NCI-H1105 treated with DMSO at 0.1 percent for 48 hours (cell line): Measurements from ENCODE around the gene TMC7.

Source experiments
- DNase-seq: peaks from one replicate; lab custom pipeline; 2025; lab: John Stamatoyannopoulos, UW

Gene TMC7

DNA sequence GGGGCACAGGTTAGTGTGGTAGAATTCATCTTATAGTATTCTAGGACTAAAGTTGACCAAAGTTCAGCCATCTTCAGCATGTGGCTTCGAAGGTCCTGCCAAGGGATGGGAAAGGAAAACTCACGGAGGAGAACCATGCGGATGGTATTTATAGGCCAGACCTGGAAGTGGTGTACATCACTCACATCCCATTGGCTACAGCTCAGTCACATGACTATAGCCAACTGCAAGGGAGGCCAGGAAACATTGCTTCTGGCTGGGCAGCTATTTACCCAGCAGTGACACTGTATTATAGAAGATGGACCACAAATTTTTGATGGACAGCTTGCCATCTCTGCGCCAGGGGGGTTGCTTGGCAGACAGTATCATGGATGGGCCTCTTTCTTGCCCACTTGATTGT lies 48.0 kb downstream of the TMC7 start:
- no peak for DNase-seq

DNA sequence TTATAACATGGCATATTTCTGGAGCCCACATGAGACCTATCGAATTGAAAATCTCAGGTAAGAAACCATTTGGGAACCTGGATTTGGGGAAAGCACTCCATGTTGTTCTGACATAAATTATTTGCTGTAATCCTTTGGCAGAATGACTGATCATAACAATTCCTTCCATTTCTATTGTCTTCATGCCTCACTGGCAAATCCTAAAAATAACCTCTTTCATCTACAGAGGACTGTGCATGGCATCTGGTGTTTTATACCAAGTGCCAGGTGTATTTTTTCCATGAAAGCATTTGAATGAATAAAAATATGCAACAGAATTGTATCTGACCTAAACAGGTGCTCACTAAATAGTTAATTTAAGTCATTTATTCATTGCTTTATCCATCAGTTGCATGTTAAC lies 50.0 kb downstream of the TMC7 start:
- no peak for DNase-seq

DNA sequence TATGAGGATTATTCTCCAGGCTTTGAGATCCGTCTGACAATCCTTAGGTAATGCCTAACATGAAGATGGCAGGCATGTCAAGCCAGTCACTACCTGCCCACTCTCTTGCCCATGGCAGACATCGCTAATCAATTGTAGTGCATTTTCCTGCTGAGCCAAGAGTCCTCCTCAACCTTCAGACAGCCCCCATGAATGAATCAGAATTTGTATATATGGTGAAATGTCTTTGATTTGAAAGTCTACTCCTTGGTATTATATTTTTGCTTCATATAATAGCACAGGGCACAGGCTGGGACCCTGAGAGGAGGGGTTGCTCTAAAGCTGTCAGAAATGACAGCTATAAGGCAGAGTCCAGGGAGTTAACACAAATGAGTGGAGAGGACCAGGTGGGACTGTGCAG lies 56.7 kb downstream of the TMC7 start:
- no peak for DNase-seq

DNA sequence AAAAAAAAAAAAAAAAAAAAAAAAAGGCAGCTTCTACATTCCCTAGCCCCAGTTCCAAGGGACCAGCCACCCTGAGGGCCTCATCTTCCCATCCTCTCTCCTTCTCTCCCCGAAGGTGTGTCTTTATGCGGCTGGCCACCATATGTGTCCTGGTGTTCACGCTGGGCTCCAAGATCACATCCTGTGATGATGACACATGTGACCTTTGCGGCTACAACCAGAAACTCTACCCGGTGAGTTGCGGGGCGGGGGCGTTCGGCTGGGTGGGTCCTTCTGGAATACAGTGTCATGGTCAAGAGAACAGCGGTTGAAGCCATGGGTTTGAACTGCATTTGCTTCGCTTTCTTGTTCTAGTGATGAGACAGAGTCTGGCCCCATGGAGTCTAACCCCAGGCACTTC lies 61.0 kb downstream of the TMC7 start:
- DNase-seq: no peak

DNA sequence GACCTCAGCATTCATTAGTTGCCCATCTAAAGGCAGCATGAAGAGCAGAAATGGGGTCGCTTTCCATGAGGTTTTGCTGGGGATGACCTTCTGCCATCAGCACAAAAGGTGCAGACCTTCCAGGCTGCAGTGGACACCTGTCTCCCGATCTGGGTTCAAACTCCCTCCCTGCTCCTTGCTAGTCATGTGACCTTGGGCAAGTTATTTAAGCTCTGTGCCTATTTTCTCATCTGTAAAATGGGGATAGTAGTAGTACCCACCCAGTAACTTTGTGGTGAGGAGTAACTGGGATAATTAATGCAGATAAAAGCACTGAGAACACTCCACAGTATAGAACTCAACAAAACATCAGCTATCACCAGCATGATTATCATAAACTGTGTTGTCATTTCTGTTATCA lies 62.3 kb downstream of the TMC7 start:
- DNase-seq: no peak

DNA sequence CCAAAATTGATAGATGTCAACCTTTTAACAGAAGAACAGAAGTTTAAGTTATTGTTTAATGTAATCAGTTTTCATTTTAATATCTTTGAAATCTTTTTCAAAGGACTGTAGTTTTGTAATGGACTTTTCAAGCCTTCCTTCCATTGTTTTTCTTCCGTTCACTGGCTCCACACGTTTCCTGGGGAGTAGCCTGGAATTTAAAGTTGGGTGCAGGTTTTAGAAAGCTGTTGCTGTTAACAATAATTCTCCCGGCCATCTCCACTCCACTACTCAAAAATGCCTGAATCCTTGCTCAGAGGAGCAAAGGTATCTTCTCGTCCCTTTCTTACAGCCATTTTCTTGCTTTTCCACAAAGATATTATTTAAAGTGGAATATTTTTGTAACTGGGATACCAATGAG lies 79.0 kb downstream of the TMC7 start:
- no peak for DNase-seq

DNA sequence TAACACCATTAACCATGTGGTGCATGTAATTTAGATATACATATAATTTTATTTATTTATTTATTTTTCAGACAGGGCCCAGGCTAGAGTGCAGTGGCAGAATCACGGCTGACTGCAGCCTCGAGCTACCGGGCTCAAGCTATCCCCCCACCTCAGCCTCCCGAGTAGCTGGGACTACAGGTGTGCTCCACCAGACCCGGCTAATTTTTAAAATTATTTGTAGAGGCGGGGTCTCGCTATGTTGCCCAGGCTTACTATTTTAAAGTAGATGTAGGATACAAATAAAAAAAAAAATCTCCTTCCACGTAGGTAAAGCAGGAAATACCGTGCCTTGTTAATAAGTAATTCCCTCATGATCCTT lies 83.2 kb downstream of the TMC7 start:
- no peak for DNase-seq

DNA sequence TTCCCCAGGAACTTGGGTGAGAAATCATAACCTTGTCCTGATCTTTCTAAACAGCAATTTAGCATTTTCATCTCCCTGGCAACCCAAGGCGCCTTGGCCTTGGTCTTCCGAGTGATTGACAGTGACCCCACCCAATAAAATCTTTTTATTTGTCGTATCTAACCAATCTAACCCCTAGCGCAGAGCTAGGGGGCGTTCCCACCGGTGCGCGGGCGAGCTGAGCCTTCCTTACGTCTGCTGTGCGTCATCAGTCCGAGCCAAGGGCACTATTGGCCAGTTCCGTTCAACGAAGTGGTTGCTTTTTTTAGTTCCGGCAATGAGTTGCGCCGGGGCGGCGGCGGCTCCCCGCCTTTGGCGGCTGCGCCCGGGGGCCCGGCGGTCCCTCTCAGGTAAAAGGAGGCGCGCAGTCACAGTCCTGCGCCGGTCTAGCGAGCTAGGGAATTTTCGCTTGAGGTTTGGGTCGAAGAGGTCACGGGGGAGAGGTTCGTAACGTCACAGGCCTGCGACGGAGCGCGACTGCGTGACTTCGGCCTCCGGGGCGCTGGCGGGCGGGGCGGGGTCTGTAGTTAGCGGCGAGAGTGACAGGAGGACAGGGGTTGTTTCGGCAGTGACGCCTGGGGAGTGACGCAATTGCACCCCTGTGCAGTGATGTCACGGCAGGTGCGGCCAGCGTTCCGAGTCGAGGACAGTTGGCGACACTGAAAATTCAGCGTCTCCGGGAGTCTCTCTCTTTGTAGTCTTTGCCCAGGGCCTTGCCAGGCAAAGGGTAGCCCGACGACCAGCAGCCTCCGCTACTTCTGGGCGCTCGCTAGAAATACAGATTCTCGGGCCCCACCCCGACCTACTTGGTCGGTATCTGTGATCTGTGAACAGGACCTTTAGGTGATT lies 83.9 kb downstream of the TMC7 start, which contains the start of gene COQ7:
COQ7 (plus strand) TSS at position 266 of the 888 bp plus-strand sequence; CDS start at position 317, 51 bp downstream.
- DNase-seq: peak; percentile 94

DNA sequence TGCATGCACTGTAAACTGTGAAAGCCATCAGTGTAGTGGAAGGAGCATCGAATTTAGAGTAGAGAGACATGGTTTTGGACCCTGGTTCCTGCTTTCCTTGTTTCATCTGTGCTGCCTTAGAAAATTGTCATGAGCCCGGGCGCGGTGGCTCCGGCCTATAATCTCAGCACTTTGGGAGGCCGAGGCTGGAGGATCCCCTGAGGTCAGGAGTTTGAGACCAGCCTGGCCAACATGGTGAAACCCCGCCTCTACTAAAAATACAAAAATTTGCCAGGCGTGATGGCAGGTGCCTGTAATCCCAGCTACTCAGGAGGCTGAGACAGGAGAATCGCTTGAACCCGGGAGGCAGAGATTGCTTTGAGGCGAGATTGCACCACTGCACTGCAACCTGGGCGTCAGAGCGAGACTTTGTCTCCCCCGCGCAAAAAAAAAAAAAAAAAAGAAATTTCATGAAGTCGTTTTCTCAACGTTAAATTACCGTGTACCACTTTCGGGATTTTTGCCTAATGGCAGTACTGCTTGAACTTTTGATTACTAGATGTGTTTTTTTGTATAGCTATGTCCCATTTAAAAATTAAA lies 84.6 kb downstream of the TMC7 start:
- DNase-seq: no peak

DNA sequence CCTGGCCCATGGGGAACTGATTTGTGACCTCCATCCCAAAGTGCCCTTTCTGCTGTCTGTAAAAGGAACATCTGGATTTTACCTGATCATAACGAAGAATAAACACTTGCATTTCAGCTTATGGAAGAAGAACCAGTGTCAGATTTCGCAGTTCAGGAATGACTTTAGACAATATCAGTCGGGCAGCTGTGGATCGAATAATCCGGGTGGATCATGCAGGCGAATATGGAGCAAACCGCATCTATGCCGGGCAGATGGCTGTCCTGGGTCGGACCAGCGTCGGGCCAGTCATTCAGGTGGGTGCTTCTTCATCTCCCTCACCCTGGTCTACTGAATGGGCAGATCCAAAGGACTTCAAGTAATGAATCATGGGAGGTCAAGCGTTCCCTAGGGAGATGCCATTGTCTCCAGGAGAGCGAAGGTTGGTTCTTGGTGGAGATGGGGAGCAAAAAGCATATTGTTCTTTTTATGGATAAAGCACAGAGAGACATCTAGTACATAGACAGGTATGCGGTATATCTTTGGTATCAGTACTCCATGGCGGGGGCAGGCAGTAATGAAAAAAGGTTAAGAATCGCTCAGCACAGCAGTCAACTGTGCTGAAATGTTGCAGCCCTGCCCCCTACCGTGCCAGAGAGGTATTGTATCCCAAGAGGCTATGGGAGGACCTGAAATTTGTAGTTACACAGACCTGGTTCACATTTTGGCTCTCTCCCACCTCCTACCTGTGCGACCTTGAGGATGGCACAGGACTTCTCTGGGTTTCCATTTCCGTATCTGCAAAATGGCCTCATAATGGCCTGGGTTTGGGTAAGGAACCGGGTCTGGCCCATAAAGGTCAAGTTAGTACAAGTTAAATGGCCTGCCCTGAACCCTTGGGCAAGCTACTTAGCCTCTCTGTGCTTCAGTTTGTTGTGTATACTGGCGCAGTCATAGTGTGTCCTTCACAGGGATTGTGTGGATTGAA lies 88.4 kb downstream of the TMC7 start:
- no peak for DNase-seq

DNA sequence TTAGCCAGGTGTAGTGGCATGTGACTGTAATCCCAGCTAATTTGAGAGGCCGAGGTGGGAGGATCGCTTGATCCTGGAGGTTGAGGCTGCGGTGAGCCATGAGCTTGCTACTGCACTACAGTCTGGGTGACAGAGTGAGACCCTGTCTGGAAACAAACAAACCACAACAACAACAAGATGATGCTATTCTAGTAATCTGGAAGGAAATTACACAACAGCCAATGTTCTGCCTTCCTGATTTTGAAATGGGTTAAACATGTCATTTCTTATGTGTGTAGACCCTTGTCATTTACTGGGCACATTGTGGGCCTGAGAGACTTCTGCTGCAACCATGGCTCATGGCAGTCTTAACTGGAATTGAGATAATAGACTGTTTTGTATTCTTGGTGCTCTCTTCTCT lies 89.6 kb downstream of the TMC7 start:
- no peak for DNase-seq

DNA sequence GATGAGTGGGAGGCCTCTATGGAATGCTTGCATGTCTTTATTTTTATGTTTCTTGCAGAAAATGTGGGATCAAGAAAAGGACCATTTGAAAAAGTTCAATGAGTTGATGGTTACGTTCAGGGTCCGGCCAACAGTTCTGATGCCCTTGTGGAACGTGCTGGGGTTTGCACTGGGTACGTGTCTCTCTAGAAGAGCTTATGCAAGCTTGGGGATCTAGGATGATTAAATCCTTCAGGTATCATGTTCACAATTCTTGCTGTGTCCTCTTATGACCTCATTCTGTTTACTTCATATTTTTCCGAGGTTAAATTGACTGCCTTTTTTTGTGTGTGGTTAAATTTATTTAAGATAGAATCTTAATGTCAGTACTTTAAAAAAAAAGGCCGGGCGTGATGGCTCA lies 90.1 kb downstream of the TMC7 start:
- no peak for DNase-seq

DNA sequence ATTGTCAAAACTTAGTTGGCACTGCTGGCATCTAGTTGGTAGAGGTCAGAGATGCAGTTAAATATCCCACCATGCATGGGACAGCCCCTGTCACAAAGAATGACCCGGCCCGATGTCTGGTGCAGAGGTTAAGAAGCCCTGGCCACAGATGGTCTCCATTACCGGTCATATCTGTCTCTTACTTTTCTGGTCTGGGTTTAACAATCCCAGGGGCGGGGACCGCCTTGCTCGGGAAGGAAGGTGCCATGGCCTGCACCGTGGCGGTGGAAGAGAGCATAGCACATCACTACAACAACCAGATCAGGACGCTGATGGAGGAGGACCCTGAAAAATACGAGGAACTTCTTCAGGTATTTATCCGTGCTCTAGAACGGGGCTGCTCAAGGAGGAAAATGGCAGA lies 91.8 kb downstream of the TMC7 start:
- DNase-seq: no peak

DNA sequence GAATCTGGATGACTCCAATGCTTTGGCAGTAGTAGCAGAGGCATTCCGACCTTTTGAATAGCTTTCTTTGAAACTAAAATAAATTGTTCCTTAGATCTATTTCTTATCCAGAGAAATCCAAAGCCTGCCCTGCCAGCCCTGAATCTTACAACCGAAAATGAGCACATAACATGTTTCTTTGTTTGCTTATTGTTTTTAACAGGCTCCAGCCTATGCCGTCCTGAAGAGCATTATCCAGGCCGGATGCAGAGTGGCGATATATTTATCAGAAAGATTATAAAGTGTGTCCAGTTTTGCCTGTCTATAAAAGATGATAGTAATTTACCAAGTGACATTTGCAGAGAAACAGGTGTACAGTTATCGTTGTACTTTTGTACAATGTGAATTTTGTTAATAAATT lies 94.1 kb downstream of the TMC7 start:
- no peak for DNase-seq

DNA sequence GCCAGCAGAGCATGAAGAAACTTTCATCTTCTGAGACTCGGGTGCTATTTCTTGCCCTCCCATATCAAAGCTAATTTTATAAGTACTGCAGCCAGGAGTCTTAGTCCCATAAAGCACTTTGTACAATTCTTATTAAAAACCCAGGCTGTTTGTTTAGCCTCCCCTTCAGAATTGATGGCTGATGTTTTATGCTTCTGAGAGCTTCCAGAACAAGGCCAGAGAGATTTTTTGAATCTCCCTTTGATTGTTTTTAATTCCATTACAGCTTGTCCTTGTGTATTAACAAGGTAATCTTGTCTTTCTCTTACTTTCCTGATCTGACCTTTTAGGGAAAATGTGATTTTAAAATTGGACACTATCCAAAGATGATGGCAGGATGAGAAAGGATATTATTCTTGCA lies 99.9 kb downstream of the TMC7 start:
- DNase-seq: no peak

DNA sequence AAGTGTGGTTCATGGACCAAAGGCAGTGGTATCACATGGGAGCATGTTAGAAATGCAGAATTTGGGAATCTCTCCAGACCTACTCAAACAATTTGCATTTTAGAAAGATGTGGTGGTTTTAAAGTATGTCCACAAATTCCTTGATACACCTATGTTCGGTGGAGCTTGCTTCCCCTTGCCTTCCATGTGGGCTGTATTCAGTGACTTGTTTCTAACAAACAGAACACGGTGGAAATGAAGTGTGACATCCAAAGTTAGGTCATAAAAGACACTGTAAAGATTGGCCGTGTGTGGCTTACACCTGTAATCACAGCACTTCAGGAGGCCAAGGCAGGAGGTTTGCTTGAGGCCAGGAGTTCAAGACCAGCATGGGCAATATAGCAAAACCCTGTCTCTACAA lies 100.4 kb downstream of the TMC7 start:
- DNase-seq: no peak

DNA sequence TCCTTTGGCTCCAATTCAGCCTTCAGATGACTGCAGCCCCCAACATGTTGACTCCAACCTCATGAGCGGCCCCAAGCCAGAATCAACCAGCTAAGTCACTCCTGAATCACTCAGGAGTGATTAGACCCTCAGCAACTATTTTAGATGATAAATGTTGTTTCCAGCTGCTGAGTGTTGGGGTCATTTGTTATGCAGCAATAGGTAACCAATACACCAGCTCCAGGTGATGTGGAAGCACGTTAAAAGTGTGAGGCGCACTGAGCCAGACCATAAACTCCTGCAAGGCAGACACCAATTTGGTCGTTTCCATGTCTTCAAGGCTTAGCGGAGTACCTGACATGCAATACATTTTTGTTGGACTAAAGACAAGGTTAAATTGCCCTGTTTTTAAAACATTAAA lies 101.1 kb downstream of the TMC7 start:
- no peak for DNase-seq

DNA sequence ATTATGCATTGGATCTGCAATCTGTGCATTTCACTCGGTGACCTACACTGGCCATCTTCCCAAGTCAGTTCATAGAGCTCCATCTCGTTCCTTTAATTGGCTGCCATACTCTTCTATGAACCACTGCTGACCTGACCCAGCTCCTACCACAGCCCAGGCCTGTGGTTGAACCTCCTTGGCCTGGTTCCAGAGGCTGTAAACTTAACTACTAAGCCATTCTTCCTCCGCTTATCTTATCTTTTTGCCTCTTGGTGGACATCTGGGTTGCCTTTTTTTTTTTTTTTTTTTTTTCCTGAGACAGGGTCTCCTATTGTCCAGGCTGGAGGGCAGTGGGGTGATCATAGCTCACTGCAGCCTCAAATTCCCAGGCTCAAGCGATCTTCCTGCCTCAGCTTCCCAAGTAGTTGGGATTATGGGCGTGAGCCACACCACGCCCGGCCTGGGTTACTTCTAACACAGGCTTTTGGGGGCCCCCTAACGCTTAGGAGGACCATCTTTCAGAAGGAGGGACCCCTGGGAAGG lies 102.0 kb downstream of the TMC7 start:
- no peak for DNase-seq

DNA sequence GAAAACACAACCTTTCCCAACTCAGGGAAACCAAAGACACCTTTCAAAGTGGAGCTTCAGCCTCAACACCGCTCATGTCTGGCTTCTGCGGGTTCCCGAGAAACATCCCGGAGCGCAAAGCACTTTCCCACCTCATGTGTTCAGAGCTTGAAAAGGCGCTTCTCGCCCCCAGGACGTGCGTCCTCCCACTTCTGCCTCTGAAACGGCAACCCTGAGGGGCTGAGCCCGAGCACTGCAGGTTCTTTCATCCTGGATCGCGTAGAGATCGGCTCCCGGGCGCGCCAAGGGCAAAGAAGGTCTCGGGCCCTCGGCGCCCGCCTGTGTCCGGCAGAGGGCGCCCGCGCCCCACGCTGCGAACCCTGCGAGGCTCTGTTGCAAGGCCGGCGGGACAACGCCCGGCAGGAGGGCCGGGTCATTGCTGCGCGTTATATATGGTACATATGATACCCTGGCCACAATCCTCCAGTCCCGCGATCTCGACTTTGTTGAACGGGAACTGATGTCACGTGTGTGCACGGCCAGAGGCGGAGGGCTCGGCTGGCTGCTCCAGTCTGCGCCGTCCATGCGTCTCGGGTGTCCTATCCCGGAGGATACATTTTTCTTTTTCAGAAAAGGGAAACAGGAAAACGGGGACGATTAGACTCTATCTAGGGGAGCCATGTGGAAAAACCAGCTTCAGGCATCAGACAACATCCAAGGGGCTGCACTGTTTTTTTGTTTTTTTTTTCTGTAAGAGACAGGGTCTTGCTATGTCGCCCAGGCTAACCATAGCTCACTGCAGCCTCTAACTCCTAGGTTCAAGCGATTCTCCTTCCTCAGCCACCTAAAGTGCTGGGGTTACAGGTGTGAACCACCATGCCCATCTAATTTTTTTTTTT lies 102.8 kb downstream of the TMC7 start:
- DNase-seq: peak; percentile 52

DNA sequence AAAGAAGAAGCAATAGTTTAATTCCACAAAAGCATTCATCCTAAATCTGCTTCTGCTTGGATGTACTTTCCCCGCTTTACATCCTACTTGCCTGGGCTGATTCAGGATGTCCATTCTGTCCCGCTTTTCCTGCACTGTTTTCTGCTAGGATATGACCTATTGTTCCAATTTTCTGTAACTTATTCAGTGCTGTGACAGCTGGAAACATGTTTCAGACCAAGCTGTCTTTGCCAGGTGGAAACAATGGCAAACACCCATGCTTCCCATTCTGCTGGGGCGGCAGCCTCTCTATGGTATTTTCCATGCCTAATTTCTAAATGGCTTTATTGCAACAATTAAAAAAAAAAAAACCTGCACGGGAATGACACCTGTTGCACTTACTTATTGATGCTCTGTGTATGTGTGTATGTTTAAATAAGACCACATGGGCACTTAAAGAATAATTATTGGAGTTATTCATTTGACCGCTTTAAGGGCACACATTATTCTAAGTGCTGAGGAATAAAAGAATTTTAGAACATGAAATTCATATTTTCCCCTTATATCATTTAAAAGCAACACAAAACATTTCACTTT lies 104.7 kb downstream of the TMC7 start:
- no peak for DNase-seq

DNA sequence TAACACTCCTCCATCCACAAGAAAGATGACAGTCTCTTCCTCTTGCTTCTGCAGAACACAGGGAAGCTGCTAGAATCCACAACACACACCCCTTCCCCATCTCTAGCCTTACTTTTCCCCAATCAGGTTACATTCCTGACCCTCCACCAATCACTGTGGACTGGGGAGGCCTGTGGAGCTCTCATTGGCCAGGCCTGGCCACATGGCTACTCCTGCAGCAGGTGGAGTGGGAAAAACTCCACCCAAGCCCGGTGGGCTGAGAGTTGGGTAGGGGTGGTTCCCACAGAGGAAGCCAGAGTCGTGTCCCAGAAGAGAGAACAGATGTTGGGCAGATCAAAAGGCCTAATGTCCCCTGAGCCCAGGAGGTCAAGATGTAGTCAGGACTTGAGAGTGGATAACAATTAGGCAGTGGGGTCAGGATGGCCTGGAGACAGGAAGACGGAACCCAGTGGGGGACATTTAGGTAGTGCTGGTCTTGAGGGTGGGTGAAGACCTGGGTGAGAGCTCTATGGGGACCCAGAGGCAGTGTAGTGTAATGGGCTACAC lies 105.7 kb downstream of the TMC7 start:
- no peak for DNase-seq
